HG03095 (cell line): Measurements from ENCODE around the gene TMEM121.
A peak's percentile ranks its signal among the peaks of the same experiment; 100 is the strongest.
"Not testable (repeated sequence)": the region's sequence is repeated elsewhere in the genome, so short reads cannot be mapped to it uniquely, and the experiment has no call there.

ENCODE experiments used
- ATAC-seq: cut with Tn5 transposase; IDR thresholded peaks from one replicate; pipeline ENCODE4 v1.9.1; 2021; ENCODE audit warnings: moderate library complexity; ENCODE audit not compliant: unreplicated experiment

Gene TMEM121

GRCh38 chr14:105541218-105541875 lies 15.0 kb downstream of the TMEM121 start:
- no peak for ATAC-seq

DNA sequence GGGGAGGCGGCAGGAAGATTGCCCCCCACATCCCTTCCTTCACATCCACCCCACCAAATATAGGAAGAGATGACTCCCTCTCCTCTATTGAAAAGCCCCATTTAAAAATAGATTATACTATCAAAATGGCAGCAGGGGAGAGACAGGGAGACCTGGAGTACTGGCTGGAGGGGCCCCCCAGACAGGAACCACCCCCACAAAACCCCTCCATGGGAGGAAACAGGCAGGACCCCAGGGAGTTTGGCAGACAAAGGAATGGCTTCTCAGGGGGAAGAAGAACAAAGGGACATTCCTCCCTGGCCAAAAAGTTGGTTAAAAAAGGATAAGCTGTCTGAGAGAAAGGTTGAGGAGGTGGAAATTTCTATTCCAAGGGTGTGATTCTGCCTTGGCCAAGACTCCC lies 19.3 kb downstream of the TMEM121 start:
- ATAC-seq, result not testable (repeated sequence)

GRCh38 chr14:105546410-105546809 lies 20.0 kb downstream of the TMEM121 start:
- not testable (repeated sequence) for ATAC-seq

GRCh38 chr14:105547072-105547471 lies 20.7 kb downstream of the TMEM121 start:
- ATAC-seq, result not testable (repeated sequence)

GRCh38 chr14:105547741-105548169 lies 21.4 kb downstream of the TMEM121 start:
- no peak for ATAC-seq

DNA sequence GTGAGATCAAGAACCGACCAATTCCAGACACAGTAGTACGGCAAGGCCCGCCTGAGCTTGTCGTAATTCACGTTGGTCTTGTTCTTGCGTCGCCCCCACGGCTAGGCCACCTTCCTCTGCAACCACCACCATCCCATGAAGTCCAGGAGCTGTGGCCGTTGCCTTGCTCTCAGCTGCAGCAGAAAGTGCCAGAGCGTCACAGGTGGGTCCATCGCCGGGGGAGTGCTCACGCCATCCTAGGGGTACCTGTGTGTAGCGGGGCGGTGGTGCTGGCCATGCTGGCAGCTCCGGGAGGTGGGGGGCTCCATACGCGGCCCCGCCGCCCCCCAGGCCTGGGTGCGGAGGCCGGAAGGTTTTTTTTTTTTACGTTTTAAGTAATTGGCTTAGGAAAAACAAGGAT lies 23.1 kb downstream of the TMEM121 start:
- ATAC-seq, result no peak

GRCh38 chr14:105554022-105554421 lies 27.6 kb downstream of the TMEM121 start:
- no peak for ATAC-seq

DNA sequence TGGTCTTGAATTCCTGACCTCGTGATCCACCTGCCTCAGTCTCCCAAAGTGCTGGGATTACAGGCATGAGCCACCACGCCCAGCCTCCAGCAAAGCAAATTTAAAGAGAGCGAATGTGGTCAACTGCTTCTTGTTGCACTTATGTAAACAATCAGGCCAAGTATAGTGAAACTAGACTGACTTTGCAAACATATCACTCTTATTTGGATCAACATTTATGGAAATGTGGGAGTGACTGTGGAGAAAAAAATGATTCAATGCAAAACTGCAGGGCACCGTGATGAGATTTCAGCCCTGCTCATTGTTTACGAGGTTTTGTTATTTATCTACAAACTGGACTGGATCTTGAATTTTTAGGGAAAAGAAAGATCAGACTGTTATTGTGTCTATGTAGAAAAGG lies 28.1 kb downstream of the TMEM121 start:
- ATAC-seq, result no peak

DNA sequence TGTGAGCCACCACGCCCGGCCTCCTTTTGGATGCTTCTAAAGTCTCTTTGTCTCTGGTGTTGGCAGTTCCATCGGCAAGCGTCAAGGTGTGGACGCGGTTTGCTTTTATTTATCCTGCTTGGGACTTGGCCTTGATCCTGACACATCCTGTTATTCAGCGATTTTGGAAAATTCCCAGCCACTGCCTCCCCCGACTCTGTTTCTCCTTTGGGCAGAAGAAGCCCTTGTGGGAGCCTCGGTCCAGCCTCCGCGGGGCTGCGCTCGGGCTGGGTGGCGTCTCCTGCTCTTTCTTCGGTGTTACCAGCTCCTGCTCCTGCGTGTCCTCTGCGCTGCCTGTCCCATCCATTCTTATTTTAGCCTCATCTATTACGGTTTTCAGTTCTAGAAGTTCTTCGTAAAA lies 31.3 kb downstream of the TMEM121 start:
- not testable (repeated sequence) for ATAC-seq

GRCh38 chr14:105558449-105559154 lies 32.2 kb downstream of the TMEM121 start:
- not testable (repeated sequence) for ATAC-seq

DNA sequence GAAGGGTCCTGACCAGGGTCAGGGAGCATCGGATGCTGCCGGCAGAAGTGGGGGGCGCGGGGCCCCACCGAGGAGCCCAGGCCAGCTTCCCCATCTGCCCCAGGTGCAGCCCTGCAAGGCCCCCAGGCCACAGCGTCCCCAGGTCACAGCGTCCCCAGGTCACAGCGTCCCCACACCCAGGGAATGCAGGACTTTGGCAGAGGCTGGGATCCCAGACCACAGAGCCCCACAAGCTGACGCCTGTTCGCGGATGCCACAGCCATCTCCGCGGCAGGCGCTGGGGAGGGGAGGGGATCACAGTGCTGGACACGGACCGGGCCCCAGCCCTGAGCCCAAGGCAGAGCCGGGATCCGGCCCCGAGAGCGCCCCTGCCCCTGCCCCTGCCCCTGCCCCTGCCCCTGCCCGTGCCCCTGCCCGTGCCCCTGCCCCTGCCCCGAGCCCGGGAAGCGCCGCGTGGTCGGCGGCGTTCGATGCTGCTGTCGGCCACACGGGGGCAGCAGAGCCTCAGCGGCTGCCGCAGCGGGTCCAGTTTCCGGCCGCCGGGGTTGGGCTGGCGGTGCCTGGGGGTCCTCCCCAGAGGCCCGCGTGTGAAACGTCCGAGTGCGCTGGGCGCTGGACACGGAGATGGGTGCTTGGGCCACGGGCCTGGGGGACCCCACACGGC lies 33.1 kb downstream of the TMEM121 start:
- peak; percentile 36 for ATAC-seq

- ATAC-seq, result peak; percentile 54
These were observed 33.8 kb downstream of the TMEM121 start for GRCh38 chr14:105560048-105560669.

- not testable (repeated sequence) for ATAC-seq
These were observed 35.0 kb downstream of the TMEM121 start for GRCh38 chr14:105561345-105561744.

GRCh38 chr14:105562713-105563346 lies 36.4 kb downstream of the TMEM121 start:
- ATAC-seq, result no peak

- no peak for ATAC-seq
These were observed 37.0 kb downstream of the TMEM121 start for GRCh38 chr14:105563347-105563737.

GRCh38 chr14:105564536-105564935 lies 38.2 kb downstream of the TMEM121 start:
- ATAC-seq, result not testable (repeated sequence)

- ATAC-seq, result peak; percentile 7
These were observed 39.0 kb downstream of the TMEM121 start for GRCh38 chr14:105565185-105565919.

GRCh38 chr14:105566248-105567163 lies 40.1 kb downstream of the TMEM121 start:
- ATAC-seq, result peak; percentile 34
